Esophagus squamous epithelium (tissue), 4 donors: ENCODE data around the gene EVA1A.

ENCODE experiments used
- CTCF ChIP-seq, 6 experiments: fragments of 450-650 bp in 4 of 6; fragments of 200-600 bp in 2 of 6; sonication (generic) in 2 of 6; IDR thresholded peaks; one replicate each; pipeline ENCODE4 v1.5.1; 2016 to 2019; ENCODE audit warnings: antibody characterized with exemption in 6 of 6, mild to moderate bottlenecking in 4 of 6, moderate library complexity in 4 of 6
- POLR2A ChIP-seq, 4 donors: fragments of 450-650 bp; IDR thresholded peaks; one replicate each; pipeline ENCODE4 v1.6.1; 2017; ENCODE audit warnings: antibody characterized with exemption in 4 of 4, mild to moderate bottlenecking in 4 of 4, moderate library complexity in 3 of 4

GRCh38 chr2:75552222-75552621 is 8.5 kb downstream of the EVA1A start:
- TF ChIP-seq CTCF (IDR thresholded peaks at IDR 0.05) (no peak), POLR2A (IDR thresholded peaks at IDR 0.05) (no peak)
